NCI-H2081 treated with DMSO at 0.1 percent for 48 hours (cell line): Measurements from ENCODE around the gene FEZF1.

Experiments used
- DNase-seq: peaks from one replicate; lab custom pipeline; 2025; lab: John Stamatoyannopoulos, UW

Gene FEZF1

DNA sequence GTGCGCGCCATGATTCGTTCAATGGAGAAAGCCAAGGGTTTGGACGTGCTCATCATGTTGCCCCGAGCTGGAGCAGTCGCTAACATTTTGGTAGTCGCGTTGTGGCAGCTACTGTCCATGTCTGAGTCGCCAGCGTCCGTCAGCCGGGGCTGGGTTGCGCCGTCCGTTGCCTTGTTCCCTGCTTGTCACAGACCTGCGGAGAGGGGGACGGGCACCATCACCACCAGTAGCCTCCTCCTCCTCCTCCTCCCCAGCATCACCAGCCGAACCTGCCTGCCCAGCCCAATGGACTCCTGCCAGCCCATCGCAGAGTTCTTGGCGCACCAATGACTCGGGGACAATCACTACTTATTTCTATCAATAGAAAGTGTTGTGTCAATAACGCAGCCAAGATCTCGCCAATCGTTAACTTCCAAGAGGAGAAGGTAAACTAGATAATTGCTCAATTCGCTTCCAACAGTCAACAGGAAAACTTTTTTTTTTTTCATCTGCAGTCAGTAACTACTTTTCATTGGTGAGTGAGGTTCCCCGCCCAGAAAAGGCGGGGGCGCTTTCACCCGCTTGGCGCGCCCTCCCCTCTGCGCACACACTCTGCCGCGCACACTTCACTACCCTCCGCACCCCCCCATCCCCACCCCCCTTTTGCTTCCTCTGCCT, at the start of gene FEZF1:
Gene FEZF1, minus strand, starts transcription at position 432 of the 657 bp plus-strand sequence. Its CDS starts 313 bp downstream, at position 119.
- DNase-seq, result no peak

DNA sequence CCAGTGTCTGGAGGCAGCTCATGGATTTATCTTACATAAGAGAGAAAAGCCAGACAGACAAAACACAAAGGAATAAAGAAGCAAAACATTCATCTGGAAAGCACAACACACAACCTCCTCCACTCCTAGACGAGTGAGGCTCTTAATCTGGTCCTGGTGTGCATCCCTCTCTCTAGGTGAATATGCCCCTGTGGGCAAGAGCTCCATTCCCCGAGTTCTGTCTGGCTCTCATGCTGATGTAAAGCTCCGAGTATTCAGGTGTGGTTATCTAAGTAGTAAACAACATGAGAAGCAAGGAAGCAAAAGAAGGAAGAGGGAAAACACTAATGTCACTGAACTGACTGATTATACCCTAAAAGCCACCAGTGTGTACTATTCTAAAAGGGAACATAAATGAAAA, 47.9 kb upstream of the FEZF1 start:
- no peak for DNase-seq

GRCh38 chr7:122350701-122351100, 46.2 kb upstream of the FEZF1 start:
- DNase-seq, result no peak

GRCh38 chr7:122344303-122344620, 39.7 kb upstream of the FEZF1 start:
- no peak for DNase-seq

GRCh38 chr7:122343601-122344302, 39.2 kb upstream of the FEZF1 start:
- DNase-seq, result no peak

DNA sequence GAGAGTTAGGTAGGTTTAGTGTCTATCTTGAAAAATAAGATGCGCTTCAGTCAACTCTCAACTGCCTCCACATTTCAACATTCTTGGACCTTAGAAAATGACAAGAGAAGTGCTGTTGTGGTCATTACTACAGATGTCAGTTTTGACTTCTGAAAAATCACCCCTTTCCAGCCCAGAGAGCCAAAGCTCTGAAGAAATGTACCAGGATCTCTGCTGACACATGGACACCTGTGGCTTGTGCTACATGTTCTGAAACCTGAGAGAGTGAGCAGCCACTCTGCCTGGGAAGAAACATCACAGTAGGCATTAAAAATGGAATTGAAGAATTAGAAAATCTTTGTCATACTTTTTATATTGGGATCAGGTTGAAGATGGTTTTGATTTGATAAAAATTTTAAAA, 35.9 kb upstream of the FEZF1 start:
- no peak for DNase-seq

DNA sequence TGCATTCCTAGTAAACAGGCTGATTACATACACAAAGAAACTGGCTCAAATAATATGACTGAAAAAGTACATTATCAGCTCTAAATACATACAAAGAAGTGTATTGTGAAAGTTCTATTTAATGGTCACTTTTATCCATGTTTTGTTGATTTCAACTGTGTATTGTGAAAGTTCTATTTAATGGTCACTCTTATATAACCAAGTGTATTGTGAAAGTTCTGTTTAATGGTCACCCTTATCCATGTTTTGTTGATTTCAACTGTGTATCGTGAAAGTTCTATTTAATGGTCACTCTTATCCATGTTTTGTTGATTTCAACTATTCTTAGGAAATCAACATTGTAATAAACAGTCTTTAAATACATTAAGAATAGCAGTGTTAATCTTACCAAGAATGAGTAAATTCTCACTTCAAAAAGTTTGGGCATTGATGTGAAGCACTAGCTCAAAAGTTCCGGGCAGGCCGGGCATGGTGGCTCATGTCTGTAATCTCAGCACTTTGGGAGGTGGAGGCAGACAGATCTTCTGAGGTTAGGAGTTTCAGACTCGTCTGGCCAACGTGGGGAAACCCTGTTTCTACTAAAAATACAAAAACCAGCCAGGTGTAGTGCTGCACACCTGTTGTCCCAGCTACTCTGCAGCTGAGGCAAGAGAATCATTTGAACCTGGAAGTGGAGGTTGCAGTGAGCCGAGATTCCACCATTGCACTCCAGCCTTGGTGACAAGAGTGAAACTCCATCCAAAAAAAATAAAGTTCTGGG, 34.8 kb upstream of the FEZF1 start:
- DNase-seq, result no peak

GRCh38 chr7:122337011-122337410, 32.5 kb upstream of the FEZF1 start:
- DNase-seq, result peak; percentile 46

- no peak for DNase-seq
These were observed 24.7 kb upstream of the FEZF1 start for GRCh38 chr7:122329145-122329802.

- DNase-seq, result no peak
These were observed 23.4 kb upstream of the FEZF1 start for GRCh38 chr7:122327969-122328368.

GRCh38 chr7:122316467-122317388, 12.2 kb upstream of the FEZF1 start:
- DNase-seq, result no peak

GRCh38 chr7:122315507-122316466, 11.2 kb upstream of the FEZF1 start:
- DNase-seq, result no peak

DNA sequence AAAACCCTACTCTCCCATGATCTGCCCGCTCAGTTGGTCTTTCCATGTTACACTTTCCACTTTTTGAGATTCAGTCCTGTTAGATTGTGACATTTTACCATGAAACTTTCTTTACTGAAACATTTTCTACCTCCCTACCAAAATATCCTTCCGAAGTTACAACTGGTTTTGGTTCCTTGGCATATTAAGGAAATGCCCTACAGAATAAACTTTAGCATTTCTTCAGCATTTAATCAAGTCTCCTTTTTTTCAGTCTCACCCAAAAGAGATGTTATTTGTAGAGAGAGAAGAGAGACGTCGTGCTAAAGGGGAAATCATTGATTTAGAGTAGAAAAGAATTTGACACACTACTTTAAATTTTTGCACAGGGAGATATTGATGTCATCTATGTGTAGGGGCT, 9.7 kb upstream of the FEZF1 start:
- DNase-seq, result no peak

DNA sequence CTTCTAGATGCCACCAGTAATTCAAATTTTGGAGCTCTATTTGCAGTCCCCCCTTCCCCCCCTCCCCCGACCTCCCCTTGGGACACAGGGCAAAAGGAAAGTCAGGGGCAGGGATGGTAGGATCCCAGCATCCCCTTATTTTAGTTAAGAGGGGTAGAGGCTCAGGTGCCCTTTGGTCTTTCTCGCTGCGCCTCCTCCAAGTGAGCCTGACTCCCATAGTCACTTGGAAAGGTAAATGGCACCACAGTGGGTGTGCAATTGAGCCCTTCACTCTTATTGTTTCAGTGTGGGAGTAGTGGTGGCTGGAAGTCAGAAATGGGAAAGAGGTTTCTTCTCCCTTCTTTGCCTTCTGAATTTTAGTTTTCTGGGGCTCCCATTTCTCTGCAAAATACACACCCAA, 8.2 kb upstream of the FEZF1 start:
- no peak for DNase-seq

- no peak for DNase-seq
These were observed 7.3 kb upstream of the FEZF1 start for GRCh38 chr7:122311734-122312450.

GRCh38 chr7:122311050-122311700, 6.6 kb upstream of the FEZF1 start:
- DNase-seq, result no peak

DNA sequence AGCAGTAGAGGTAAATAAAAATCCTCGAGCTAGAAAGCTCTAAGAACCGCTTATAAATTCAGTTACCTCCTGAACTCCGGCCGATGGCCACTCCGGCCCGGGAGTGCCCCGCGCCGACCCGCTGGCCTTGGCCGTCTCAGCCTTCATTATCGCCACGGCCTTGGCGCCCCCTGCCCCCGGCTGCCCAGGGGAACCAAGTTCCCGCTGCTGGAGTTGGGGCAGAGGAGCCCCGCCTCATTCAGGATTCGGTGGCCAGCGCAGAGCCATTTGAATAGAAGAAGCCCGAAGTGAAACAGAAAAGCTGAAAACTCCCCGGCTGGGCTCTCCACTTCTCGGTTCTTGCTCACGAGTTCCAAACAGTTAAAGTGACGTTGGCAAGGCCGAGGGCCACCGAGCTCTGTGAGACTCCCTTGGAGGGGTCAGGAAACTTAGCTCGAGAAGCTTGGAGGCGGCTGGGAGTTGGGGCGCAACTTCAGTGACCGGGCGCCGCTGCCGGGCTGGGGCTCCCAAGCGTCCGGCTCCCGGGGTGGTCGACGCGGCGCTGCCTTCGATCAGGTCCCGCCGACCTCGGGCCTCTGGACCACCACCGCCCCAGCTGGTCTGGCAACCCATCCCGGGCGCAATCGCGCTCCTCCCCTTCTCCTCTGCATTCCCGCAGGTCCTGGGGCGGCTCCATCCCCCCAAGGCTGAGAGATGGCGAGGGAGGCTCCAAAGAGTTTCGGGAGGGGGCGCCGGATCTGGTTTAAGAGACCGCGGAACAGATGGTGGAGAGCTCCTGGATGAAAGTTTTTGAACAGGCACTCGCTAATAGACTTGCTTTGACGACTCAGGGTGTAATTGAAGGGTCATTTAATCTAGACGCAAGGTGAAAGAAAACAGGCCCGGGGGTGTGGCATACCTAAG, 5.8 kb upstream of the FEZF1 start:
- DNase-seq, result no peak

GRCh38 chr7:122309421-122309820, 4.9 kb upstream of the FEZF1 start:
- no peak for DNase-seq
